Upper lobe of left lung (tissue), 4 donors: Measurements from ENCODE around the gene CHRDL2.

Experiments used
- CTCF ChIP-seq, 6 experiments: fragments of 450-650 bp in 4 of 6; fragments of 200-600 bp in 2 of 6; sonication (generic) in 2 of 6; IDR thresholded peaks; one replicate each; pipeline ENCODE4 v1.5.1; 2016 to 2019; ENCODE audit warnings: antibody characterized with exemption in 6 of 6
- EP300 ChIP-seq, 4 donors: sonication (generic); formaldehyde crosslinking; IDR thresholded peaks; one replicate each; pipeline ENCODE4 v1.5.1; 2017; ENCODE audit warnings: antibody characterized with exemption in 4 of 4, control low read depth in 2 of 4
- POLR2A ChIP-seq, 4 donors: fragments of 450-650 bp; IDR thresholded peaks; one replicate each; pipeline ENCODE4 v1.5.1; 2016 to 2017; ENCODE audit warnings: antibody characterized with exemption in 4 of 4, mild to moderate bottlenecking in 2 of 4
- POLR2AphosphoS5 ChIP-seq, 2 donors: sonication (generic); formaldehyde crosslinking; IDR thresholded peaks; one replicate each; pipeline ENCODE4 v1.5.1; 2017; ENCODE audit warnings: antibody characterized with exemption in 2 of 2

GRCh38 chr11:74684661-74685060, 46.6 kb downstream of the CHRDL2 start:
- TF ChIP-seq POLR2AphosphoS5 (IDR thresholded peaks at IDR 0.05) (no peak), CTCF (IDR thresholded peaks at IDR 0.05) (no peak), POLR2A (IDR thresholded peaks at IDR 0.05) (no peak), EP300 (IDR thresholded peaks at IDR 0.05) (no peak)
